ENCODE measurements around the gene OPHN1. TPM values are rescaled to one million over a fixed set of nuclear protein-coding genes. Genes with fewer than 3 reads are reported as not detected.

OPHN1 gene
- polyA plus RNA-seq, 3 donors = 7.4 to 8.3 (median 8.0) TPM

DNA sequence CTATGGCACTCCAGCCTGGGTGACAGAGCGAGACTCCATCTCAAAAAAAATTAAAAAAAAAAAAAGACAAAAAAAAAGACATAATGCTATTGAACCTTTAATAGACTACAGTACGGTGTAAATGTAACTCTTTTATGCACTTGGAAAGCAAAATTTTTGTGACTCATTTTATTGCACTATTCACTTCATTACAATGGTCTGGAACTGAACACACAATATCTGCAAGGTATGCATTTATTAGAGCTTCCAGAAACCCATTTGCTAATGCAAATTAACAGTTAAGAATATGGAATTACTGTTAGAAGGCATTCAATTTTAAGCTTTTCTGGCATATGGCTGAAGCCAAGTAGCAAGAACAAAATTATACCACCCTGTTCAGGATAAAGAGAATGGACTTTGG, 176.3 kb downstream of the OPHN1 start:
- no peak for DNase-seq (ENCODE audit: low read depth in 3 of 3, low spot score in 2 of 3)

DNA sequence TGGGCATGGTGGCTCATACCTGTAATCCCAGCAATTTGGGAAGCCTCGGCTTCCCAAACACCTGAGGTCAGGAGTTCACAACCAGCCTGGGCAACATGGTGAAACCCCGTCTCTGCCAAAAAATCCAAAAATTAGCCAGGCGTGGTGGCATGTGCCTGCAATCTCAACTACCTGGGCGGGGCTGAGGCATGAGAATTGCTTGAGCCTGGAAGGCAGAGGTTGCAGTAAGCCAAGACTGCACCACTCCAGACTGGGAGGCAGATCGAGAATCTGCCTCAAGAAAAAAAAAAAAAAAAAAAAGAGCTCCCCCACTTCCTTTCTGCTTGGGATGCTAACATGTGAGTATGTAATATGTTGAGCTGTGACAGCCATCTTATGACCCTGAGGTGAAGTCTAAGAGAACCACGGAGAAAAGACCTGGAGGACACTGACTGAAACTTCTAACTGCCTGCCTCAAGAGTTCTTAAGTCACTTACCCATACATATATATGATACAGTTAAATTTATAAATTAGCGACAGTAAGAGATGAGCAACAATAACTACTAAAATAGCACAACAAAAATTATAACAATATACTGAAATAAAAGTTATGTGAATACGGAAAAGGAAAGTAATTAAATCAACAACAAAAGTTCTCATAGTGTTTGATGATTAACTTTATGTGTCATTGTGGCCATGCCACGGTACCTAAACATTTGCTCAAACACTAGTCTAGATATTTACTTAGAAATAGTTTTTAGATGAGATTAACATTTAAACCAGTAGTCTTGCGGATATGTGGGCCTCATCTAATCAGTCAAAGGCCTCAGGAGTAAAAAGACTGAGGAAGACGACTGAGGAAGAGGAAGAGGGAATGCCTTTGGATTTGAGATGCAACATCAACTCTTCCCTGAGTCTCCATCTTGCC, 178.3 kb downstream of the OPHN1 start:
- DNase-seq (ENCODE audit: low read depth in 3 of 3, low spot score in 2 of 3) = no peak

DNA sequence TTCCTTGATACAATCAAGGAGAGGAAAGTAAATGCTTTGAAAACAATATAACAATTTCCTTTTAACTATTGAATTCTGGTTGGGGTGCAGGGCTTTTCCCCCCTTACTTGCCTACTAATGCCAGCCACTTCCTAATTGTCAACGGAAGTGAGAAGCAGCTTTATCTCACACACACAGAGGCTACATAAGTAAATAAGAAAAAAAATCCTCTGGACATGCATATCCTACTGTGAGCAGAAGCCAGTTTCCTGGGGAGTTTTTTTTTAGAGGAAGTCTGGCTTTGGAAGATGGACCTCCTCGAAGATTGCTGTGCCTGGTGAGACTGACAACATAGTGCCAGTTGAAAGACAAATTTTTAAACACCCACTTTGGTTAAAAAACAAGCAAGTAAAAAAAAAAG, 180.6 kb downstream of the OPHN1 start:
- DNase-seq (ENCODE audit: low read depth in 3 of 3, low spot score in 2 of 3) = no peak

DNA sequence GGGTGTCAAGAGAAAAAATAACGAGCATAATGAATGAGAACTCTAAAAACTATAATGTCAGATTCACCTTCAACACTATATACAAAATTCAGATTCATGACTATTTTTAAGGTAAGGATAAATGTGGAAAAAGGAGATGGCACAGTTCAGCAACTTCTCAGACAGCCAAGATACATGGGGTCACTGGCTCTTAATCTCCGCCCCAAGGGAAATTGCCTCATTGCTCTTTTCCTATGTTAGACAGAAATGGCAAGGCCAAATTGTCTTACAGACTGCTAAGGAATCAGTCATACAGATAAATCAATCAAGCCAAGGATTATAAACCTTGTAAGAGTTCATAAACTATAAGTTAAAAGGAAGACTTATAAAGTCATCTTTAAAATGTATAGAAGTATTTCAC, 183.4 kb downstream of the OPHN1 start:
- DNase-seq (ENCODE audit: low read depth in 3 of 3, low spot score in 2 of 3) = no peak

DNA sequence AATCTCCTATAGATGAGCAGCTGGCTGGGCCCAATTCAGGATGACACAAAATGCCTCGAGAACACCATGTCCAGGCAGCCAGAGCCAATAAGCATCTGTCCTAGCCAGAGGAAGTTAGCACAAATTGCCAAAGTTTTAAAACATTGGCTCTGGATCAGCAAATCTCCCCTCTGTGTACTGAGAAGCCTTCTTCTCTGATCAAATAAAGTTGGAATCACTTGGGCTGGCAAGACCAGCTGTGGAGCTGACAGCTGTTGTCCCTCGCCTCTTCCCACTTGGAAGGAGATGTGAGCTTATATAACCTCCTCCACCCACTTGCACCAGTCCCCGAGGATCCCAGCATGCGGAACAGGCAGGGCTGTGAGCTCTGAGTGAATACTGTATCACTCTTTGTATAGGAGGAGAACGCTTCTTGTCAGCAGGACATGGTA, 183.9 kb downstream of the OPHN1 start:
- no peak for DNase-seq (ENCODE audit: low read depth in 3 of 3, low spot score in 2 of 3)

DNA sequence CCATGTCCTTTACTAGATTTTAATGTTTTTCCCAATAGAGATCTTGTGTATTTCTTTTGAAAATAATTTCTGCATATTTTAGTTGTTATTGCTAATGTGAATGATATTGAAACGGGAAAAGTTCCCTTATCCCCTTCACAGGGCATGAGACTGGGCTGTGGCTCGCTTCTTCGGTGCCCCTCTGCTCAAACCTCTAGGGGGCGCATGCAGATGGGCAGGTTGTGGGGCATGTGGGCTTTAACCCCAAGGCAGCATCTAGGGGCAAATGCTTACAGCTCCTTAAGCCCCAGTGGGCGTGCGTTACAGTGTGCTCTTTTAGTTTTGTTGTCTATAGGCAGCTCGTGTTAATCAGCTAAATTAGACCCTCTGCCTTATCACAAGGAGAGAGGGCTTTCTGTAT, 194.7 kb downstream of the OPHN1 start:
- no peak for DNase-seq (ENCODE audit: low read depth in 3 of 3, low spot score in 2 of 3)

DNA sequence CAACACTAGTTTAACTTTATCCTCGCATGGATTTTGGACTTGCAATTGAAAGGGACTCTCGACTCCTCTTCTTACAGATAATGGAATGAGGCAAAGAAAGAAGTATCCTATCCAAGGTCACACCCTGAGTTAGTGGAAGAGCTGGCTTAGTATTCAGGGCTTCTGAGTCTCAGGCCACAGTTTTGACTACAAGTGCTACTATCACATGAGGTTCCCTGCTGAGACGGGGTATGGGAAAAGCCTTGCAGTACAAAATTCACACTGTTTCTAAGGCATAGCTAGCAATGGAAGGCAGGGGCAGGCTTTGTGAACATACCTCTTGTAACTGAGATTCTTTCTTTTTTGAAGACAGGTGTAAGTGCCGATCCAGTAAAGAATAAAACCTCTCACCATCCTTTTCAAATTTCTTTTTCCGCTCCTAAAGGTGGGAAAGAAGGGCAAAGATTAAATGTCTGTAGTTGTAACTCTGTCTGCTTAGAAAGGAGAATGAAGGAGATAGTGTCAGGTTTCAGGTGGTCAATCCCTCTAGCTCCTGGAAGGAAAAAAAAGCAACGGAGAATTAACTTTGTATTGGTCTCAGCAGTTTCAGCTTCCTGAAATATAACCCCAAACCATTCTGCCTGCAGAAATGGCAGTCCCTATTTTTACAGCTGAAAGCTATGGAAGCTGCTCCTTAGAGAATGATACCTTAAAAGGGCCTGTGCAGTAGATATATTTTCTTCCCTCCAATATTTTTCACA, 199.0 kb downstream of the OPHN1 start:
- DNase-seq (ENCODE audit: low read depth in 3 of 3, low spot score in 2 of 3) = no peak

DNA sequence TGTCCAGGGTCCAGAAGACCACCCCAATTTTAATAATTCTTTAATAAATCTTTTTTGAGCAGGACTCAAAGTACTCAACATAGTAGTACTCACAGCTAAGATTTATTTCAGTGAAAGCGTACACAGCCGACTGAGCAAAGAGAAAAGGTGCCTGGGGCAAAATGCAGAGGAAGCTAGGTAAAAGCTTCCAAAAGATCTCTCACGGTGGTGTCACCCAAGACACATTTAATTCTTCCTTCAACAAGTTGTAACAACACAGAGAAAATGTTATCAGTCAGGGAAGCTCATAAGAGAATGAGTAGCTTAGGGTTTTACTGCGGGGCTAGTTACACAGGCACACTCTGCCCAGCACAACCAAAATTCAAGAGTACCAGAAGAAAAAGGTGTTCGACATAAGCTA, 201.1 kb downstream of the OPHN1 start:
- no peak for DNase-seq (ENCODE audit: low read depth in 3 of 3, low spot score in 2 of 3)

DNA sequence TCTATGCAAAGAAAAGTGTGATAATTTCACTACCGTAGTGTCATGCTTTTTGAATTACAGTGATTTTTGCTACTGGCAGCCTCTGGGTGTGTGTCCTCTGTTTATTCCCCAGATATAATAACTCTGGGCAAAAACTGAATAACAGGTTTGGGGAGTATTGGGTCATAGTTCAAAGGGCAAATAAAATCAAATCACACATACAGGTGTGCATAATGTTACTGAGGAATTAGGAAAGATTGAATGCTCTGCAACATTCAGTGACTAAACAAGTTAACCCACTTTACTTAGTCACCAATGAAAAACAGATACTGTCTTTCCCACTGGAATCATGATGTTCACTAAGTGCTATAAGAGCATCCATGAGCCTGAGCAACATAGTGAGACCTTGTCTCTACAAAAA, 224.3 kb downstream of the OPHN1 start:
- no peak for DNase-seq (ENCODE audit: low read depth in 3 of 3, low spot score in 2 of 3)

DNA sequence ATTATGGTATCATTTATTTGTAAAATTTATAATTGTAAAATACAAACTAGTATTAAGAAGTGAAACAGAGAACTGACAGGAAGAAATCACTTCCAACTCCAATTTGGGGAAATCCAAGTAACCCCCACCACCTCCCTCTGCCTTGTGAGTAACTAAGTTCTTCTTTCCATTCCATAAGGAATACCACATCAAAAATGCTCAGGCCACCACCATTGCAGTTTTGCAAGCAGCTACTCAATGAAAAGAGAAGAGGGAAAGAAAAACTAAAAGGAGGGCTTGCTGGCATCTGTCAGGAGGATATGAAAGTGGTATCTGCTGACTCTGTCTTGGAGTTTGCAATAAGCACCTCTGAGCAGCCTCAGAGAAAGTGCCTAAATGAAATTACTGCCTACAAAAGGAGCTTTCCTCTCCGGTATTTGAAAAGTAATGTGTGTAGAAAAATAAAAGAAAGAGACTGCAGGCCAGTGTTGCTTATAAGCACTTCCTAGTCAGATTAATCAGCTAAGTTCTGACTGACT, 228.7 kb downstream of the OPHN1 start:
- DNase-seq (ENCODE audit: low read depth in 3 of 3, low spot score in 2 of 3) = no peak

DNA sequence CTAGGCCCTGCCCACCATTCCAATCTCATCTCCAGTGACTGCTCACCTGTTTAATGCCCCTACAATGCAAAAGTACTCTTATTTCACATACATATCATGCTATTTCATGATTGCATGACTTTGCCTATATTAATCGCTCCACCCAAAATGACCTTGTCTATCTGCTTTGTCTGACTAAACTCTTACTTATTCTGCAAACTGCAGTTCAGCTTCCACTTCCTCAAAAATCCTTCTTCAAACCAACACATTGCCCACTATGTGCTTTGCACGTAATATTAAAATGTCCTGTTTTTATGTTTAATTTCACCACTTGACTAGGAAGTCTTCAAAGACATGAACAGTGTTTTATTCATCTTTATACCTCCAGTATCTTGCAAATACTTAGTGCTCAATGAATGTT, 229.6 kb downstream of the OPHN1 start:
- DNase-seq (ENCODE audit: low read depth in 3 of 3, low spot score in 2 of 3) = no peak

DNA sequence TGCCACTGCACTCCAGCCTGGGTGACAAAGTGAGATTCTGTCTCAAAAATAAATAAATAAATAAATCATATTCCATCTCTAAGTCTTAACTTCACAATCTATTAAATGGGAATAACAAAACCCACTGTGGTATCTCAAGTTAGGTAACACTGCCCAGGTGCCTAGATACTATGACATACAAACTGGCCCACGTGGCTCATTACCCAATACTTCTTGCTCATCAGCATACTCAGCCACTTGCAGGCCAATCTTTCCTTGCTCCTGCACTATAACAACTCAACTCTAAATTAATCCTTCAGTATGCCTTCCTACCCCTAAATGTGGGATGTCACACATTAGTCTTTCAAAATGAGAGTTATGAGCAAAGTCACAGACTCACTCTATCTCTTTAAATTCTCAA, 230.1 kb downstream of the OPHN1 start:
- no peak for DNase-seq (ENCODE audit: low read depth in 3 of 3, low spot score in 2 of 3)

DNA sequence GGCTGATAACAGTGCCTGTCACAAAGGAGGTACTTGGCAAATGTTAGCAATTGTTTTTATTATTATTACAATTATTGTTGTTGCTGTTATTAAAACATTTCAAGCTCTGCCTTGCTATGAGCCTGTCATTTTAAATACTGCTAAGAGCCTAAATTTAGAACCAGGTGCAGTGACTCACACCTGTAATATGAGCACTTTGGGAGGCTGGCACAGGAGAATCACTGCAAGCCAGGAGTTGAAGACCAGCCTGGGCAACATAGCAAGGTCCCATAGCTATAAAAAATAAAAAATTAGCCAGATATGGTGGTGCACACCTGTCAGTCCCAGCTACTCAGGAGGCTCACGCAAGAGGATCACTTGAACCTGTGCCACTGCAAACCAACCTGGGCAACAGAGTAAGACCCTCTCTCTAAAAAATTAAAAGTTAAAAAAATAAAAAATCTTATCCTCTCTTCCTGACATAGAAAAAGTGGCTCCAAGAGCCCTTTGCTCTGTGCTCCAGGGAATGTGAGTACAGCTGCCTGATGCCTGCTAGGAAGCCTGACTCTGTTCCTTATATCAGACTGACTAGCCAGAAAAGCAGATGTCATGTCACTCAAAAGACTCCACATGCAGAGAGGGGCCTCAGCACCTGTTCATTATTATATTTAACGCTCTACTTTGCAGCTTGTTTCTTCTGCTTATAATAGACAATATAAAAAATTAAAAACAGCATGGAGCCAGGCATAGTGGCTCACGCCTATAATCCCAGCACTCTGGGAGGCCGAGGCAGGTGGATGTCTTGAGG, 234.0 kb downstream of the OPHN1 start:
- no peak for DNase-seq (ENCODE audit: low read depth in 3 of 3, low spot score in 2 of 3)

DNA sequence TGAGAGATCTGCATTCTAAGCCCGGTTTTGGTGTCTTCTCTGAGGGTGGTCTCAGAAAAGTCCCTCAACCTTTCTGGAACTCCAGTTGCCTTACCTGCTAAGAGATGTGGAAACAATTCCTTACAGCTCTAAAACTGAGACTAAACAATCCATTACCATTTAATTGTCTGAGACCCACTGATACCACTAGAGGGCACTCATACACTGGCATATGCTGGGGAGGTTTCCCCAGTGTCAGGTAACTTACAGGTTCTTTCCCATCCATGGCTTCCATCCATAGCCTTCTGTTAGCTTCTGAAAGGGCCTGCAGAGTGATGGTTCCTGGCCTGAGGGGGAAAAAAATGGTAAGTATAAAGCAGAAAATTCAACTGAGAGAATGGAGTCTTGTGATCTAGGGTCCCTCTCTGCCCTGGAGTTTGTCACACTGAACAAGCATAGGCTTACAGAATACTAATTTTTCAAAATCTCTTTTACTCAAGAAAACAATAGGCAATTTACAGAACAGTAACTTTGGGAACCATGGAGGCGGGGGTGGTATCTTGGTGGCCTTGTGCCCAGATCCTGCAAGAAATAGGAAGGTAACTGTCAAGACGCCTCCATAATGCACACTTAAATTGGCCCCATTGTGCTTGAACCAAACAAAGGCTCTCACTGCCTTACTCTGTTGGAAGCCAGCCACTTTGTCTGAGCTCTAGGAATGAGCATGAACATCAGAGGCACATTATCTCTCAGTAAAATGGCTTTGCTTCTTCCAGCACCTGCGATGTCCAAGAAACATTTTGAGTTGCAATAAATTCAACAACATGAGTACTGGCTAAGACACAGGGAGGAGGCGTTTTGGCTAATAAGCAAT, 236.1 kb downstream of the OPHN1 start:
- peak in 2 of 3 donors; percentile 4 to 30 for DNase-seq (ENCODE audit: low read depth in 3 of 3, low spot score in 2 of 3)

DNA sequence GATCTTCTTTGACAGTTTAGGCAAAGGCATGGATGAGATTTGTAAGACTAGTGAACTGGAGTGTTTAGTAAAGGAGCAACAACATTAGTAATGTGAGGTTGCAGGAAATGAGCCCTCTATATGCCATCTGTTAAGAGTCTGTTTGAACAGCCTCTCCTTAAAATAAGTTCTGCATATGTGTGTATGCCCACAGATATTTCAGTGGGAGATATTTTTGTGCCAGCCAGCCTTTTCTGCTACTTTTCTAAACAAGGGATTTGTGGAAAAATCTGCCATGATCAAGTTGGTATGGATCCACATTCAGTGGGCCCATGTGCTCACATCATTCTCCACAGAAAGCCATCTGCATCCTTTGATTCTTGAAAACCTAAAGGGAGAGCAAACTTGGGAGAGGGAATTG, 237.7 kb downstream of the OPHN1 start:
- DNase-seq (ENCODE audit: low read depth in 3 of 3, low spot score in 2 of 3) = no peak

DNA sequence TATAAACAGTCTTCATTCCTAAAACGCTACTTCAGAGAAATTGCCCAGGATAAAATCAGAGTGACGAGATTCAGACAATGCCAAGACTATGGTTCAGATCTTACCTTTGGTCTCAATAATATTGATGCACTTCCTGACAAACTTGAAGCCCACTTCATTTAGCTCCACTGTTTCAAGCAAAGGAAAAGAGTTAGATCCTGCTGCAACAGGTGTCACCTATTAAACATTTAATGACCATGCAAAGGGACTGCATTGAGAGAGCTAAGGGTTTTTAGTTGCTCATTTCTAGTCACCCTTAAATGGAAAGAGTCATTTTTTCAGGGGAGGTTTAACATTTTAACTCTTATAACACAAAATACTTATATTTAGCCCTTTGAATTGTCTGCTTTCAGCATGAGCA, 239.5 kb downstream of the OPHN1 start:
- DNase-seq (ENCODE audit: low read depth in 3 of 3, low spot score in 2 of 3) = no peak

DNA sequence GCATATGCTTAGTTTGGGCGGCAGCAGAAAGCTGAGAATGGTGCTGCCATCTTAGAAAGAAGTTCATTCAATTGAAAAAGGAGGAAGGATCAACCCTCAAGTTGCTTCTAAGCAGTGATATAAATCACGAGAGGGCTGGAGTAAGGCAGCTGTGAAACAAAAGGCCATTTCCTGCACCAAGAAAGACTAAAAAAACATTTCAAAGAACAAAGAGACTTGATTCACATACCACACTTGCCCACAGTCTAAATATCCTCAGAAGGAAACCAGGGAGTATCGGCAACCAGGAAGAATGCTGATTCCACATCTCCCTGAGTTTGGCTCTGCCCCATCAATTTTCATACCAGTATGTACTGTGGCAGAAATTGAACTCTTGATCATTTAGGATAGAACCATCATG, 240.1 kb downstream of the OPHN1 start:
- DNase-seq (ENCODE audit: low read depth in 3 of 3, low spot score in 2 of 3) = no peak

DNA sequence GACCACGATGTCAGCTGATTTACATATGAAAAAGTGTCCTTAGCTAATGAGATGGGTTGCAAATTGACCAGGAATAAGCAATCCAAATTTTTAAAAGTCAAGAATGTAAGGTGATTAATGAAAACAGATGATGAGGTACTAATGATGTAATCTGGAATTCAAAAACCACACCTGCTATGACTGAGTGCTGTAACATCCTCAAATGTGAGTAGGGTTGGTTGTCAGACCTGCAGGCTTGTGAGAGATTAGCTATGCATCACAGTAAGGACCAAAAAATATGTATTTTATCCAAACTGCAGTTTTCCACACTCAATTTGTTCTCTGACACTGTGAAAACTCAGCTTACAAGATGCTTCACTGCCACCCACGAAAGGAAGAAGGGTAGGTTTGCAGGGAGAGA, 242.5 kb downstream of the OPHN1 start:
- no peak for DNase-seq (ENCODE audit: low read depth in 3 of 3, low spot score in 2 of 3)

DNA sequence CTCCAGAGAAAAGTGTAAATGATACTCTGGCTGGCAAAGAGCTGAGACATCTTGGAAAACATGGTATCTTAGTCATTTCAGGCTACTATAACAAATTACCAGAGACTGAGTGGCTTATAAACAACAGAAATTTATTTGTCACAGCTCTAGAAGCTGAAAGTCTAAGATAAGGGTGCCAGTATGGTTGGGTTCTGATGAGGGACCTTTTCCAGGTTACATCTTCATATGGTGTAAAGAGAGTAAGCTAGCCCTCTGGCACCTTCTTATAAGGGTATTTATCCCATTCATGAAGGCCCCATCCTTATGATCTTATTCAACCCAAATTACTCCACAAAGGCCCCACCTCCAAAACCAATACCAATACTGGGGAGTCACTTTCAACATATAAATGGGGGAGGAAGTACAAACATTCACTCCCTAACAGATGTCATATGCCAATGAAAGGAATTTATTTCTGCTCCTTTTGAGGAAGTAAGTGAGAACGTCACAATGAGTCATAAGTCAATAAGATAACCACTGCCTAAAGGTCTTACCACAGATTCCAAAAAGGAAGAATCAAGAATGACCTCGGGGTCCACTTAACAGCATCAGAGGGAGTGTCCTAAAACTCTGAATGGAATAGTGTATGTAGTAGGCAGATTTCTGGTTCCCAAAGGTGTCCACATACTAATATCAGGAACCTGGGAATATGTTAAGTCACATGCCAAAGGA, 246.6 kb downstream of the OPHN1 start:
- no peak for DNase-seq (ENCODE audit: low read depth in 3 of 3, low spot score in 2 of 3)
